SW 1271 (cell line): ENCODE results near the gene TBRG4.
"Not testable (repeated sequence)": the region's sequence is repeated elsewhere in the genome, so short reads cannot be mapped to it uniquely, and the experiment has no call there.

Experiments used
- DNase-seq, 2 experiments: peaks; one replicate each; lab custom pipeline; 2025; lab: John Stamatoyannopoulos, UW

Gene TBRG4

DNA sequence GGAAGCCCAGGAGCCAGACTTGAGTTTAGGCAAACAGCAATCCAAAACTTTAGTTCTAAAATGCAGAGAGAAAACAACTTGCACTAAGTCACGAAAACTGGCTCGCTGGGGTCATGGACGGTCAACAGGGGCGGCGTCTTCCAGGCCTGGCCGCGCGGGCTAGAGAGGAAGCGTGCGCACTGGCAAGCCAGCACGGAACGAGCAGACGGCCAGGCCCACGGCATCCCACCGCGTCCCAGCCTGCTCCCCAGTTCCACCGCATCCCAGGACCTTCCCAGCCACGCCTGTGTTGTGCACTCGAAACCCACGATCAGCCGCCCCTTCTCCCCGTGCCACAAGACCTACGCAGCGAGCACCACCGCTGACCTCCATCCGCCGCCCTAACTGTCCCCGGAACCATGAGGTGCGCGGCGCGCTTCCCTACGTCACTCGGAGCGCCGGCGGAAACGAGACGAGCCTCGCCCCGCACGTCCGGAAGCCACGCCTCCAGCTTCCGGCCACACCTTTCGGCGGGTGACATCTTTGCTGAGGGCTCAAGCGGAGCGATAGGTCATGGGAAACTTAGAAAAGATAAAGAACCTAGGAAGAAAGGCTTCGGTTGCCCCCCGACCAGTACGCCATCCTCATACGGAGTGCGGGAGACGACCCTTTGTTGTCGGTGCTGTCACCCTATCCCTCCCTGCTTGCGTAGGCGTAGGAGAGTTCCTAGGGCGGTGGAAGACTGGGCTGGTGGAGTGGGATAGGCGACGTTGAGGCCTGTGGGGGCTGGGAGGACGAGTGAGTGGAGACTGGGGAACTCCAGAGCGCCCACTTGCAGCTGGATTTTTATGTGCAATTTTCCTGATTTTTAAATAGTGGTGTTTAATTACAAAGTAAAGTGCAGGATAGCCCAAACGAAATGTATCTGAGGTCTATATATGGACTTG, at the start of gene TBRG4:
TSS of gene TBRG4 (minus strand) at position 400 of the 926 bp plus-strand sequence. CDS start 2,460 bp downstream, outside the sequence.
- peak; percentile 90 to 94 for DNase-seq

DNA sequence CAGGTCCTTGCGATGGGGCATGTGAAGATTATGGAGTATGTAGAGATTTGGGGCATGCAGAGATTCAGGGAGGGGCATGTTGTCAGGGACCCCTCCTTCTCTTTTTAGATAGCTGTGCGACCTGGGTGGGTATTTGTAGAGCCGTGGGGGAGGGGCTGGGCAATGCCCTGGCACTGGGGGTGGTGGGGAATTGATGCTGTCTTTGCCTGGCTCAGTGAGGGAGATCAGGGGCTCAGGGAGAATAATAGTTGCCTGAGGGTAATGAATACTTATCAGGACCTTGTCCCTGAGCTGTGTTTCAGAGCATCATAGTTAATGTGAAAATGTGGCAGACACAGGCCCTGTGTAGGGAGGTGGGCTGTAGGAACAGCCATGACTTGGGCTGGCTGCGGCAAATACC, 49.6 kb upstream of the TBRG4 start:
- DNase-seq = no peak

DNA sequence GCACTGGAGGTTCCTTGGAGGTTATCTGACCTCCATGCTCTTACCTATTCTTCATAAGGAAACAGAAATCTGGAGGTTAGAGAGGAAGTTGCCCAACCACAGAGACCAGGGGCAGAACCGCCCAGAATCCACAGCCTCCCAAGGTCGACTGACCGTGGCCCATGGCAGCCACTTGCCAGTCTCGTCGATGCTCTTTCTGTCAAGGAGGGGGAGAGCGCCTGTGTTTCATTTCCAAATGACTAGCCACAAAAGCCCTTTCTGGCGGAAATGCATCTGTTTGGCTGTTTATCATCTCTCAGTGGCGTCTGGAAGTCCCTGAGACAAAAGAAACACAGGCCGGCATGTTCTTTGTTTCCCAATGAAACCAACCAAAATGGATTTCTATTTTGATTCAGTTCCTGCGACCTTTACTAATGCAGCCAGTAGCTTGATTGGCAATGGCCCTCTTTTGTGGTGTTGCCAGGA, 49.0 kb upstream of the TBRG4 start:
- DNase-seq = no peak

DNA sequence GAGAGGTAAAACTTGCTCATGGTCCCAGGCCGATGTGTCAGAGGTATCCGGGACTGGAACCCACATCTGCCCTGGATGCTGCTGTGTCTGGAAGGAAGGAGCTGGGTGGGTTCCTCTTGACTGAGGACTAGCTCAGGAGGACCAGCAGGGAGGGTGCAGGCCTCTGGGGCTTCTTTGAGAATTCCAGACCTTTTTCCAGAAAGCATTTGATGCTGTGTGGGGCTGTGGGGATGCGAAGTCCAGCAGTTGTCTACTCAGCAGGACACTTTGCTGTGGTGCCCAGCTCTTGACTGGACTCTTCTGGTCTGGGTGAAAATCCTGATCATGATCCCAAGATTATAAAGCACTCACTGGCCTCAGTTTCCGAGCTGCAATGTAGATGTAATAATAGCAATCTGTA, 47.8 kb upstream of the TBRG4 start:
- no peak for DNase-seq

DNA sequence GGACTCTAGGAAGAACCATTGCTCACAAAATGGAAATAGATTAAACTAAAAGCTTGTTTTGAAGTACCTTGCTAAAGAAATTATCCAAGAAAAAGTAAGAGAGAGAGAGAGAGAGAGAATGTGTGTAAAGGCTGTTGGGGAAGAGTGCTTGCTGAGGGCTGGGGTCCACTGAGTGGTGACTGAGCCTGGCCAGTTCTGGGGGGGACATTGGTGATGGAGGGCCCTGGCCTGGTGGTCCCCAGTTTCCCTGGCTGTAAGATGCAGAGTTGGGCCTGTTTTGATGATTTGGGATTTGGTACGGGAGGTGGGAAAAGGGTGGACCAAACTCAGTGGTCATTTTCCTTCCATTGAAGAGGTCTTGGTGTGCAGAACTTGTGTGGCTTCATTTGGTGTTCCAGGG, 47.0 kb upstream of the TBRG4 start:
- DNase-seq = no peak

DNA sequence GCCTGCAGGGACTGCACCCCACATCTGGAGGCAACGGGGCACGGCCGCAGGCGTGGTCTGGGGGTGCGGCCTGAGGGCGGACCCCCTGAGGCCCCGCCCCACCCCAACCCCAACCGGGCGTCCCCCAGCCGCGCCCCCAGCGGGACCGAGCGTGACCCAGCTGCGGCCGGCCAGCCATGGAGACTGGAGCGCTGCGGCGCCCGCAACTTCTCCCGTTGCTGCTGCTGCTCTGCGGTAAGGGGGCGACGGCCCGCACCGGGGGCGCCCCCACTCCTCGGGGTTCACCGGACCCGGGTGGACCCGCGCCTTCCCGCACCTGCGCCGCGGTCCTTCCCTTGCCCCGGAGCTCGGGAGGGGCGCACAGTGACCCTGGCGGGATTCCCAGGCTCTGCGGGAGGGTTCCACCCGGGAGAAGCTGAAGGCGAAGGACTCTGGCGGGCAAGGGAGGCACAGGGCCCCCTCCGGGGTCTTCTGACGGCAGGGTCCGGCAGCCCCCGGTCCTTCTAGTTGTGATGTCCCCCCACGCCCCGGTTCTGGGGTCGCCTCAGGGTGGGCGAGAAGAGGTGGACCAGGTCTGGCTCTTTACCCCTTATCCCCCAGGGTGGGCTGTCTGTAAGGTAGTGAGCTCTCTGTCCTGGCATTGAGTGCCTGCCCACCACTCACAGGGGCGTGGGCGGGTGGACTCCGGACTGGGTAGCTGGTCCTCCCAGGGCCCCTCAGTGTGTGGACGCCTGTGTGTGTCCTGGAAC, 46.3 kb upstream of the TBRG4 start, which contains the start of gene RAMP3:
TSS of gene RAMP3 (plus strand) at position 139 of the 749 bp plus-strand sequence. CDS start at position 177, 38 bp downstream.
- no peak for DNase-seq

DNA sequence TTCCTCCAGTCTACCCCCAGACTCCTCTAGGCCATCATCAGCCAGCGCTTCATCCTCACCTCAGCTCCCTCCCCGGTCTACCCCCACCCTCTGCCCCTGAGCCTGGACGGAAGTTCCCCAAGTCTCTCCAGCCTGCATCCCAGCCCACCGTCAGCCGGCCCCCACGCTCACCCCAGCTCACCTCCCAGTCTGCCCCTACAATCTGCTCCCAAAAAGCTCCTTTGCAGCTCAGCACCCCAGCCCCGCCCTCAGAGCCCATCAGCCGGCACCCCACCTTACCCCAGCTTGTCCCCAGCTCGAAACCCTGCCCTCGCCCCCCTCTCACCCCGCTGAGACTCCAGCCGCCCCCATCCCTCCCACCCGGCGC, 45.8 kb upstream of the TBRG4 start:
- DNase-seq = no peak

DNA sequence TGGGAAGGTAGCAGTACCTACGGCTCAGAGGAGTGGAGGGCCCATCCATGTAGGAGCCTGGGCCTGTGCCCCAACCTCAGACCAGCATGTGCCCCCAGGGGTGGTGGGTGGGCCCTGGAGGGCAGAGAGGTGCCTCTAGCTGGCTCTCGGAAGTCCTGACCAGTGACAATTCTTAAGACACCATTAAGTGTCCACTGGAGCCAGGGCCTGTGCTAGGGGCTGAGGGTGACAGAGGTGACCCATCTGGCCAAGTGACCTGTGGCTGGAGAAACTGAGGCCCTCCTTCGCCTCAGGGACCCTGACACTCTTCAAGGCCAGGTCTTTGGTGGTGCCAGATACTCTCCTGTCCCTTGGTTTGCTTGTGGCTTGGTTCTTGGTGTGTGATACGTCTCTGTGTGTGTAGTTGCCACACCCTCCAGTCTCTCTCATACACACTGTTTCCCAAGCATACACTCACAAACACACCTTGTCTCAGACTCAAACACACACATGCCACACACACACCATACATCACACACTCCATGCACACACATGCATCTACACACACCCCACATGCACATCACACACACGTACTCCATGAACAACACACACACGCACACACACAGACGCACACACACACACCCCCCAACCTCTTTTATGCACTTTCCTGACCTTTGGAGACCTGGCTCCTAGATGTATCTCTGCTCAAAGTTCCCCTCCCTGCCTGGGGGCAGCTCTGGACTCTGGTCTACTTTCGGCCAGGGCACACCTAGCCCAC, 45.2 kb upstream of the TBRG4 start:
- no peak for DNase-seq

DNA sequence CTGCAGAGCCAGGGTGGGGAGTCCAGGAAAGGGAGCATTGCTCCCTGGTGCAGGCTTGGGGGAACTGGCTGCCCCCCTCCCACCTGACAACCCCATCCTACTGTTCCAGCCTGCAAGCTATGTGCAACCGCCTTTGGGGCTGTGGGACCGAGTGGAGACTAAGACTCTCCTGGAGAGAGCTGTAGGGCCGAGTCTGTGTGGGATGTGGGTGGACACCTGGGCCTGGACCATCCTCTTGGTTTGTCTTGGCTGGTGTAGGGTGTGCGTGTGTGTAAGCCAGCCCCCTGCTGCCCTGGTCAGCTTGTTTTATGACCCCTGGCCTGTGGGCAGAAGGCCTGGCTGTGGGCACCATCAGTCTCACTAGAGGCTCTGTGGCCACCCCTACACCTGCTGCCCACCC, 44.4 kb upstream of the TBRG4 start:
- no peak for DNase-seq

DNA sequence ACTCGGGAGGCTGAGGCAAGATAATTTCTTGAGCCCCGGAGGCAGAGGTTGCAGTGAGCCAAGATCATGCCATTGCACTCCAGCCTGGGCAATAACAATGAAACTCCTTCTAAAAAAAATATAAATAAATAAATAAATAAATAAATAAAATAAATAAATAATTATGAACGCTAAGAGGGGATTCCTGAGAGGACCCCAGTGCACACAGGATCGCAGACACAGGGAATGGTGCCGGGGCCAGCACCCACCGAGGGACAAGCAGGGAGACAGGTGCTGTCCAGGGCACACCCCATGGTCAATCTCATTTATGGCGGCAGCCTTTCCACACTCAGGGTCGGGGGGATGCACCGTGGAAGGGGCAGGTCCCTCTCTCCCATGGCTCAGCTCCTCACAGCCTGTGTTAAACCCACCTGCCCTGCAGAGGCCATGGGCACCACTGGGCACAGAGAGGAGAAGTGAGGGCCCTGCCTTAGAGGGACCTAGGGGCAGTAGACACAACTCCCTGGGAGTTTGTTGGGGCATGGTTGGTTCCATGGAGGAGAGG, 43.9 kb upstream of the TBRG4 start:
- no peak for DNase-seq

DNA sequence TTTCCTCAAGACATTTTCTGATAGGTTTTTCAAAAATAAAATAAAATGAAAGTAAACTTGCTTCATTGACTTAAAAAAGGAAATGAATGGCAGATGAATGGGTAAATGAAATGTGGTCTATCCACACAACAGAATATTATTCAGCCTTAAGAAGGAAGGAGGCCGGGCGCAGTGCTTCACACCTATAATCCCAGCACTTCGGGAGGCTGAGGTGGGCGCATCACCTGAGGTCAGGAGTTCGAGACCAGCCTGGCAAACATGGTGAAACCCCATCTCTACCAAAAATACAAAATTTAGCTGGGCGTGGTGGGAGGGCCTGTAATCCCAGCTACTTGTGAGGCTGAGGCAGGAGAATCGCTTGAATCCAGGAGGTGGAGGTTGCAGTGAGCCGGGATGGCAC, 42.4 kb upstream of the TBRG4 start:
- DNase-seq = not testable (repeated sequence)

DNA sequence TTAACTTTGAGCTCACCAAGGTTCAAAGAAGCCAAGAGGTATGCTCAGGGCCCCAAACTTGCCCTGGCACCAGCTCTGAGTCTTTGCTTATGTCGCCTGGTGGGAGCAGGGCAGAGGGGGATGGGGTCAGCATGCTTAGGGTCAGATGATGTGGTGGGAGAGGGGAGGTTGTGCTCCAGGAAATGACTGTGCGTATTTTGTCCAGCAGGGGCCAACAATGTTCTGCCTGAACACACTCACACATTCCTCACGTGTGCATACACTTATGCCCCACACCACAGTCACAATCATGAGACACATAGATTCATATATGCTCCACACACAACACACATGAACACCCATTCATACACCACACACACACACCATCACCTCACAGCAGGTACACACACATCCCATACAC, 41.7 kb upstream of the TBRG4 start:
- DNase-seq = no peak

DNA sequence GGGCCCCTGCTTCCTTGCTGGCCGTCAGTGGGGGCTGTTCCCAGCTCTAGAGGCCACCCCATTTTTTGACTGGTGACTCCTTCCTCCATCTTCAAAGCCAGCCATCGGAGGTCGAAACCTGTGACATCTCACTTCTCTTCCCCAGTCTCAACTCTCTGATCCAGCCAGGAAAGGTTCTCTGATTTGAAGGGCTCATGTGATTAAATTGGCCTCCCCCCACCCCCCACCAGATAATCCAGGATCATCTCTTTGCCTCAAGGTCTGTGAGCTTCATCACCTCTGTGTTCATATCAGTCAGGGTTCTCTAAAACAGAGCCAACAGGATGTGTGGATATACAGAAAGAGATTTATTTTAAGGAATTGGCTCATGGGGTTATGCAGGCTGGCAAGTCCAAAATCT, 40.5 kb upstream of the TBRG4 start:
- no peak for DNase-seq

DNA sequence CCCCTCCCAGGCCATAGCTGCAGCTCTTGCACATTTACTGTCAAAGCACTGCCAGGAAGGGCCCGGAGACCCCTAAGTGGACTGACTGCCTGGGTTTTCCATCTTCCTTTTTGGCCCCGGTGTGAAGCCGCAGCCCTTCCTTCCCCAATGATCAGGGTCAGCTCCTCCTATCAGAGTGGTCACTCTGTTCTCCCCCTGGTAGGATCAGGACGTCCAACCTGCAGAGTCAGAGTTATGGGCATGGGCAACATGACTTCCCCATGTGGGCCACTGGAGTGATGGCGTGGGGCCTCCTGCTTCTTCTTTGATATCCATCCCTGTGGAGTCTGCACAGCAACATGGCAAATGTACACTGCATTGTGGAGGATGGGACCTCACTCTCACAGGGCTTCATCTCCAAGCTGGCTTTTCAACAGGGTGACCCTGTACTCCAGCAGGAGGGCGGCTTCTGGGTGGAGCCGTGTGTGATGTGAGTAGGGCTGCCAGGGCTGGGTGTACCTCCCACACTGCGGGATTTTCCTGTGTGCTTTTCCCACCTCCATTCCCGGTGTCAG, 39.7 kb upstream of the TBRG4 start:
- DNase-seq = no peak

DNA sequence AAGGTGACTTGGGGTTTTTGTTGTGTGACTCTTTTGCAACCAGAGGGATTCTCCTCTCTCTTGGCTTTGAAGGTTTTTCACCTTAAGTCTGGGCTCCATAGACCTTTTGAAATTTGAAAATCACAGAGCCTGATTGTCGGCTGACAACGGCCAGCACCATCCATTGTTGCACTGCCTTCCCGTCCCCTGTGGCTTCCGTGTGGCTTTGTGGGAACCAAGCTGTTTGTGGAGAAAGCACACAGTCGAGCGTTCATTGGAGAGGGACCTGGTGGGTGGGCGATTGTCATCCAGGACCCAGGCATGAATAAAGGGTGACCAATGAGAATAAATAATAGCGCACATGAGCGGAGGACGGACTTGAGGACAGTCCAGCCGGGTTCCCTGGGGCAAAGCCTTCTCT, 38.7 kb upstream of the TBRG4 start:
- no peak for DNase-seq

DNA sequence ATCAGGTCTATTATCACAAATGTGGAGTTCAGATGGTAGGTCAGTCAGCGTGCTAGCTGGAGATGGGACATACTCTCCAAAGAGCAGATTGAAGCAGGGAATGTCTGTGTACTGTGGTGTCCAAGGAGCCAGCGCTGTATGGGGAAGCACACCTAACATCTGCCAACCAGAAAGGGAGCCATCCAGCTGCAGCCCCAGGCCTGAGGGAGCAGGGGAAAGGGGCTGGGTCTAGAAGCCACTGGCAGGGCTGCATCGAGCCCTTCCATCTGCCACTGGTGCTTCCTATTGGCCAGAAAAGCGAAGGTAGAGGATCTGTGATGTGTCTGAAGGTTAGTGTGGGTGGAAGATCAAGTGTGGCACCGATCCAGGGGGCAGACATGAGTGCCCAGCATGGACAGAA, 38.1 kb upstream of the TBRG4 start:
- DNase-seq = no peak

DNA sequence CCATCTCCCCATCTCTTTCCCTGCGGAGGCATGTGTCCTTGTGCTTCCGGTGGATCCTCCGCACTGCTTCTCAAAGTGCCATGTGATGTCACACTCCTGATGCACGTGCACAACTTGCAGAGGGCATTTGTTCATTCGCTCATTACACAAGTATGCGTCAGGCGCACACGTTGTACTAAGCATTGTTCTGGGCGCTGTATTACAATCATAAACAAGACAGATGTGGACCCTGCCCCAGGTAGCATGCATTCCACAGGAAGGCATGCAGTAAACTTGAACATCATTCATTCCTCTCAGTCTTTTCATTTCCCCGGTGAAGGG, 37.1 kb upstream of the TBRG4 start:
- no peak for DNase-seq

DNA sequence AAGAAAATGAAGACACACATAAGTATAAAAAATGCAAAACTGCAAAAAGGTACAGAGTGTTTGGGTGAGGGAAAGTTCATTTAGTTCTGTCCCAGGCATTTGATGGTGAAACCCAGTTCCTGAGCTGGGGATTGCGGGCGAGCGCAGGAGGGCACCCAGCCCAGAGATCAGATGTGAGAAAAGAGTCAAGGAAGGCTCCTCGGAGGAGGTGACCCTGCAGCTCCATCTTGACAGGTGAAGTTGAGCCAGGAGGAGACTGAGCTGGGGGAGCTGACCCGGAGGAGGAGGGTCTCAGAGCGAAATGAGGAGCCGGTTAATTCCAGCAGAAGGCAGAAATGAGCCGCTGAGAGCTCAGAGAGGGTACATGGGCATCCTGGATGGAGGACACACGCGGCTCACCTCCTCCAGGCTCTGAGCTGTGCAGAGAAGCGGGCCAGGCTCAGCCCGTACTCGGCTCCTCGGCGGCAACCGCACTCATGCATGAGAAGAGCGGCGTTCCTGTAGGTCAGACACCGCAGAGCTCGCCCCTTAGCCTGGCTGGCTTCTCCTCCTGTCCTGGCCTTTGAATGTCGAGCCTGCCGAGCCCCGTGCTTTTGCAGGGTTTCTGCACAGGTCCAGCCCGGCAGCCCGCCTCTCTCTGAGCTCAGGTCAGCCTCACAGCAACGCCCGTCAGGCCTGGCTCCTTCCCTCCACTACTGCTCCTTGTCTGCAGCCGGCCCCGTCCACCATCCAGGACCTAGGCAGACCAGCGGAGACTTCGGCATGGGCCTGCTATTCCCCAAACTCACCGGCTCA, 36.6 kb upstream of the TBRG4 start:
- DNase-seq = no peak

DNA sequence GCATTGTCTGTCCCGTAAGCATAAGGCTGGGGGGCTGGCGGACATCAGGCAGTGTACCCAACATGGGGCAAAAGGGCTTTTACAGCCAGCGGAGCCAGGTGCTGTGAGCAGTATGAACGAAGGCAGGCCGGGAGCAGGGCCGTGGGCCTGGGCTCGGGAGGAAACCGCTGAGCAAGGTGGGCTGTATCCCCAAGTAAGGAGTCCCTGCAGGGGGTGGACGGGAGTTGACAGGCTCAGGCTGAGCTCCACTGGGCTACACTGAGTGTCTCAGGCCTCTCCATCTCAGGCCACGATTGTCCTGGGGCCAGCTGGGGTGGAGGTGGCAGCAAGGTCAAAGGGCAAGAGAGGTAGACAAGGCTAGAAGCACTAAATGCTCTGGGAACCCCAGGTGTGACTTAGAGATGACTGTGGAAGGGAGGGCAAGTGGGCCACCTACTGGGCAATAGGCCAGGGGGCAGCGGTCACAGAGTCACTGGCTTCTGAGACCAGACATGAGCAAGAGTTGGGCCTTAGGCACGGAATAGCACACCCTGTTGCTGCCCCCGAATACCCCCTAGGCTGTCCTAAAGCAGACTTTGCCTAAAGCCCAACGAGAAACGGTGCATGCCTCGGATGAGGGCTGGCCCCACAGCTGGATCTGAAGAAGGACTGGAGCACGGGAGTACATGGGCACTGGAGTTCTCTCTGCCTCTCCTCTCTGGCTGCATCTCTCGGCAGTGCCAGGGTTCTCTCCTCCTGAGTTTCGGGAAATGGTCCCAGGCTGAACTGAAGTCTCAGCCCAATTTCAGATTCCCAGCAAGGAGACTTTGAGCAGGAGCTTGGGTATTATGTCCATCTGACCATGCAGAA, 35.3 kb upstream of the TBRG4 start:
- DNase-seq = no peak

DNA sequence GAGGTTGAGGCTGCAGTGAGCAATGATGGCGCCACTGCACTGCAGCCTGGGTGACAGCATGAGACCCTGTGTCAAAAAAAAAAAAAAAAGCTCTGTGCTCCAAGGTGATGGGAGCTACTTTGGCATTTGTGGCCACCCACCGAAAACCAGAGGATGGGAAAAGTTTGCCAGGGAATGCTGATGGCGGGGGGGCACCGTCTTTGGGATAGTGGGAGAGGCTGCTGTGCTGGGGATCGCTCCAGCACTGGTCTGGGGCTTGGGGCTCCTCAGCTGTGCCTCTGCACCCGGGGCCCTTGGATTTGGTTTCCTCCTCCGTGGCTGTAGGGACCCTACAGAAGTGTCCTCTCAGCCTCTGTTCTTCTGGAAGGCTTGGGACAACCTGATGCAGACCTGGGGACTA, 34.4 kb upstream of the TBRG4 start:
- no peak for DNase-seq
